Measurements from ENCODE around the gene STRA6. TPM values are rescaled to one million over a fixed set of nuclear protein-coding genes. Genes with fewer than 3 reads are reported as not detected.

Gene STRA6
- total RNA-seq, 1 donor from 2014 or later, result not detected

DNA sequence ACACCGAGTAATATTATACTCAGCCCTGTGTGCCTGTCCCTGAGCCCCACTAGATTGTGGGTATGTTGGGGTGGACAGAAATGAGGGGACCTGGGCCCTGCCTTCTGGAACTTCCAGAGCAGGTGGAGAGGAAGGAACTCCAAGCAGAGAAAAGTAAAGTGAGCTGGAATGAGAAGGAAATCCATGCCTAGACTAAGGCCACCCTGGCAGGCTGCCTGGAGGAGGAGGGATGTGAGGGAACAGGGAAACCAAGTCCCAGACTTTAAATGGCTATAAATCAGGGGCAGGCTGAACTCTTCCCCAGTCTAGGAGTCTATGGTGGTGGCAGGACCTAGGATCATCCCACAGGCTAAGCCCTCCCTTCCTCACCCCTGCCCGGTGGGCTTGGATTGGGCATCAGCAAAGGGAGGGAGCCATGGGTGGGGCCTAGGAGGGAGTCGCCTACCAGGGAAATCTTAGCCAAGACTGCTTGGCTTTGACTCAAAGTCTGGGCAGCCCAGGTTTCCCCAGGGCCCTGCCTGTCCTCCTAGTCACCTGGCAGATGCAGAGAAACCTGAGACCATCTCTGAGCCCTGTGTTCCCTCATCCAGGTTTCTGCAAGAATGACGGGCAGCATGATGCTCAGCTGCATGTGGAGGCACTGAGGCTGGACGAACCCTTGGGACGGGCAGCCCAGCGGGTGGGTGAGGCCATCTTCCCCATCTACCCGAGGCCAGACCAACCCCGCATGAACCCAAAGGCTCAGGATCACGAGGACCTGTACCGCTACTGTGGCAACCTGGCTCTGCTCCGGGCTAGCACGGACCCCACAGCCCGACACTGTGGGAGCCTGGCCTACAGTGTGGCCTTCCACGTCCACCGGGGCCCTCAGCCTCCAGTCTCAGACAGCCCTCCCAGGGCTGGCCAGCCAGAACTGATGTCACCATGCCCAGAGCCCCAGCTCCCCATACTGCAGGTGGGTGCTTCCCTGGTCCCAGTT, 15.6 kb upstream of the STRA6 start:
- no peaks in the 10 kb centered on the region for H3K4me1 ChIP-seq
- ATAC-seq (no peak), DNase-seq (no peak)
- no peaks in the 10 kb centered on the region for H3K36me3 ChIP-seq
- H3K4me3 ChIP-seq, result no peak overlapping the region
- H3K9me3 ChIP-seq, result no peaks in the 10 kb centered on the region
- peaks cover 25% of the 10 kb centered on the region for H3K27me3 ChIP-seq
- intact Hi-C loops (cut with DNase I), result no loop called here
- no peak overlapping the region for H3K27ac ChIP-seq
- TF ChIP-seq, protein P1, sequence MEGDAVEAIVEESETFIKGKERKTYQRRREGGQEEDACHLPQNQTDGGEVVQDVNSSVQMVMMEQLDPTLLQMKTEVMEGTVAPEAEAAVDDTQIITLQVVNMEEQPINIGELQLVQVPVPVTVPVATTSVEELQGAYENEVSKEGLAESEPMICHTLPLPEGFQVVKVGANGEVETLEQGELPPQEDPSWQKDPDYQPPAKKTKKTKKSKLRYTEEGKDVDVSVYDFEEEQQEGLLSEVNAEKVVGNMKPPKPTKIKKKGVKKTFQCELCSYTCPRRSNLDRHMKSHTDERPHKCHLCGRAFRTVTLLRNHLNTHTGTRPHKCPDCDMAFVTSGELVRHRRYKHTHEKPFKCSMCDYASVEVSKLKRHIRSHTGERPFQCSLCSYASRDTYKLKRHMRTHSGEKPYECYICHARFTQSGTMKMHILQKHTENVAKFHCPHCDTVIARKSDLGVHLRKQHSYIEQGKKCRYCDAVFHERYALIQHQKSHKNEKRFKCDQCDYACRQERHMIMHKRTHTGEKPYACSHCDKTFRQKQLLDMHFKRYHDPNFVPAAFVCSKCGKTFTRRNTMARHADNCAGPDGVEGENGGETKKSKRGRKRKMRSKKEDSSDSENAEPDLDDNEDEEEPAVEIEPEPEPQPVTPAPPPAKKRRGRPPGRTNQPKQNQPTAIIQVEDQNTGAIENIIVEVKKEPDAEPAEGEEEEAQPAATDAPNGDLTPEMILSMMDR (IDR thresholded peaks at IDR 0.05), result no peak

DNA sequence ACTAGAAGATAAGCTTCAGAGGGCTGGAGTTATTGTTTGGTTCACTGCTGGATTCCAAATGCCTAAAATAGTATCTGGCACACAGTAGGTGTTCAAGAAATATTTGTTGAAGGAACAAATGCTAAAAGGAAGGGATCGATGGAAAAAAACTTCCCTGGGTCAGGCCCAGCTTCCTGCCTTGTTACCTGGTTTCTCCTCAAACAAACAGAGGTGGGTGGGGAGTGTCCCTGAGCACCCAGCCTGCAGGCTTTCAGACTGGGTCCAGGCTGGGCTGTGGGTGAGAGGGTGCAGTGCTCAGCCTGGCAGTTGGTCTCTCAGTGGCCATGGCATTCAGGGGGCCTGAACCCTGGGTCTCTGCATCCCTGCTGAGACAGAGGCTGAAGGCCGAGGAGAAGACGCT, 14.4 kb upstream of the STRA6 start:
- intact Hi-C loops (cut with DNase I), result no loop called here
- TF ChIP-seq, protein P1 (IDR thresholded peaks at IDR 0.05), result no peak
- Histone ChIP-seq H3K4me3 (no peak overlapping the region), H3K27me3 (peaks cover 20% of the 10 kb centered on the region), H3K36me3 (no peaks in the 10 kb centered on the region), H3K9me3 (no peaks in the 10 kb centered on the region), H3K27ac (no peak overlapping the region), H3K4me1 (no peaks in the 10 kb centered on the region)
- DNase-seq (no peak), ATAC-seq (no peak)

DNA sequence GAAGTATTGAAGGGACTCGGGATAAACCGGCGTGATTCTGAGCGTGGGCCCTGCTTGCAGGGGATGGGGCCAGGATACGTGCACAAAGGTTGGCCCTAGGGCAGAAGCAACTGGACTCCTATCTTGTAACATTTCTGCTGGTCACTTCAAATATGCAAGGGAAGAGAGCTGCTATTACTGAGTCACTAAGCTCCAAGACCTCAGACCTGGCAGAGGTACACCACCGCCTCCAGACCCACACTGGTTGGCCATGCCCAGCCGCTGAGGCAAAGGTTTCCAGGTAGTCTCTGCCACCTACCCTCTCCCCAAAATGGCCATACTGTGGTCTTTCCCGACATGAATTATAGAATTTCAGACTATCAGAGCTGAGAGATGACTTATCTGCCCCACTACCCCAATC, 13.4 kb upstream of the STRA6 start:
- no peak overlapping the region for H3K27ac ChIP-seq
- ATAC-seq (no peak), DNase-seq (no peak)
- intact Hi-C loops (cut with DNase I), result no loop called here
- H3K4me3 ChIP-seq, result no peak overlapping the region
- TF ChIP-seq, protein P1 (IDR thresholded peaks at IDR 0.05), result no peak
- H3K4me1 ChIP-seq, result no peaks in the 10 kb centered on the region
- no peaks in the 10 kb centered on the region for H3K36me3 ChIP-seq
- H3K9me3 ChIP-seq, result no peaks in the 10 kb centered on the region
- H3K27me3 ChIP-seq, result peaks cover 15% of the 10 kb centered on the region

DNA sequence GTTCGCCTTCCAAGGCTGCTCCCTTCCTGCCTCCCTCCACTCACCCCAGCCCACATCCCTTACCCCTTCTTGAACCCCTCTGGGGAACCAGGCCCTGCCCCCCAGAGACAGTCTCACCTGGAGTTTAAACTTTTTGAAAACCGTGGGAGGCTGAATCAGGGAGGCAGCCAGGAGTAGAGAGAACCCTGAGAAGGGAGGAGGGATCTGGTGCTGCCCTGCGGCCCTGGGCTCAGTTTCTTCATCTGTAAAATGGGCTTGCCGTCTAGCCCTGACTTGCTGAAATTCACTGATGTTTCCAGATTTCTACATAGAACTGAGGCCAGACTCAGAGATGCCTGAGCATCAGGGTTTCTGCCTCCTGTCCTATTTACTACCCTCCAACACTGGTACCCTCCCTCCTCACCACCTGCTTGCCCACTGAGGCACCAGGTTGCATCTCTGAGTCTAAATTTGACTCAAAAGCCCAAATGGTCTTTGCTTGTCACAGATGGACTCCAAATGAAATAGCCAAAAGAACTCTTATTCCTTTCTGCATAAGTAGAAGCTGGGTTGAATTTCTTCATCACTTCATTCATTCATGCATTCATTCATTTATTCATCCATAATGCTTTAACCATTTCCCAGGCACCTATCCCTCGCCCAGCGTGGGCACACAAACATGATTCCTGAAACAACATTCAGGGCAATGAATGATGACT, 11.9 kb upstream of the STRA6 start:
- no peak overlapping the region for H3K4me3 ChIP-seq
- H3K36me3 ChIP-seq, result no peaks in the 10 kb centered on the region
- intact Hi-C loops (cut with DNase I), result no loop called here
- no peaks in the 10 kb centered on the region for H3K4me1 ChIP-seq
- TF ChIP-seq, protein P1 (IDR thresholded peaks at IDR 0.05), result no peak
- H3K27me3 ChIP-seq, result peaks cover 11% of the 10 kb centered on the region
- ATAC-seq (no peak), DNase-seq (no peak)
- H3K9me3 ChIP-seq, result no peaks in the 10 kb centered on the region
- no peak overlapping the region for H3K27ac ChIP-seq

DNA sequence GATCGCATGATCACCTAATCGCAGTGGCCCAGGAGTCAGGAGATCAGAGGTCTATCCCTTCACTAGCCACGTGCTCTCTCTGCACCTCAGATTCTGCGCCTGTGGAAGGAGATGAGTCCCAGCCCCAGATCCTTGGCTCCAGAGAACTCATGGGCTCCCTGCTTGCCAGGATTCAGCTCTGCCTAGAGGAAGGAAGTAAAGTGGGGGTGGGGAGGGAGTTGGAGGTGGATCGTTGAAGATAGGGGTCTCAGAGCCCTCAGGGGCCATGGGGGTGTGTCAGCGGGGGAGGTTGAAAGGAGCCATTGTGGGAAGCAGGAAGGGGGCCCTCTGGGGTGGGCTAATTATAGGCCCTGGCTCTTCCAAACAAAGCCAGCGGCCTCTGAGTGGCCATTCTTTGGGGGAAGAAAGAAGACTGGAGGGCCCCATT, 11.3 kb upstream of the STRA6 start:
- H3K4me3 ChIP-seq, result no peak overlapping the region
- no peak for ATAC-seq
- no peaks in the 10 kb centered on the region for H3K36me3 ChIP-seq
- H3K27me3 ChIP-seq, result peaks cover 5% of the 10 kb centered on the region
- intact Hi-C loops (cut with DNase I), result no loop called here
- no peak overlapping the region for H3K27ac ChIP-seq
- H3K4me1 ChIP-seq, result no peaks in the 10 kb centered on the region
- TF ChIP-seq, protein P1 (IDR thresholded peaks at IDR 0.05), result no peak
- DNase-seq, result no peak
- no peaks in the 10 kb centered on the region for H3K9me3 ChIP-seq
